ENCODE data around the gene MSI2.
A peak's percentile ranks its signal among the peaks of the same experiment; 100 is the strongest.

MSI2 gene

GRCh38 chr17:57349541-57350247 is 93.4 kb downstream of the MSI2 start:
- no peak for DNase-seq

GRCh38 chr17:57350266-57350665 is 93.9 kb downstream of the MSI2 start:
- DNase-seq: no peak

- no peak for DNase-seq
Measured at GRCh38 chr17:57352665-57353175, 96.4 kb downstream of the MSI2 start.

GRCh38 chr17:57354673-57355072 is 98.3 kb downstream of the MSI2 start:
- DNase-seq: no peak

- no peak for DNase-seq
Measured at GRCh38 chr17:57355090-57355859, 99.0 kb downstream of the MSI2 start.

GRCh38 chr17:57356153-57356718 is 99.9 kb downstream of the MSI2 start:
- no peak for DNase-seq

- DNase-seq: no peak
Measured at GRCh38 chr17:57356719-57357391, 100.5 kb downstream of the MSI2 start.

GRCh38 chr17:57357392-57357784 is 101.1 kb downstream of the MSI2 start:
- DNase-seq: peak; percentile 16

- no peak for DNase-seq
Measured at GRCh38 chr17:57357830-57358430, 101.6 kb downstream of the MSI2 start.

- no peak for DNase-seq
Measured at GRCh38 chr17:57360266-57360665, 103.9 kb downstream of the MSI2 start.

GRCh38 chr17:57362797-57363556 is 106.7 kb downstream of the MSI2 start:
- DNase-seq: no peak

- DNase-seq: no peak
Measured at GRCh38 chr17:57363580-57363979, 107.3 kb downstream of the MSI2 start.

- DNase-seq: no peak
Measured at GRCh38 chr17:57363998-57364643, 107.8 kb downstream of the MSI2 start.

GRCh38 chr17:57365420-57365819 is 109.1 kb downstream of the MSI2 start:
- DNase-seq: no peak

- DNase-seq: no peak
Measured at GRCh38 chr17:57366177-57366557, 109.8 kb downstream of the MSI2 start.

- no peak for DNase-seq
Measured at GRCh38 chr17:57366558-57367351, 110.4 kb downstream of the MSI2 start.

- no peak for DNase-seq
Measured at GRCh38 chr17:57368637-57369336, 112.5 kb downstream of the MSI2 start.

- no peak for DNase-seq
Measured at GRCh38 chr17:57369509-57369945, 113.2 kb downstream of the MSI2 start.

- no peak for DNase-seq
Measured at GRCh38 chr17:57370037-57370581, 113.8 kb downstream of the MSI2 start.

- DNase-seq: no peak
Measured at GRCh38 chr17:57370619-57371018, 114.3 kb downstream of the MSI2 start.
